SK-N-SH treated with all-trans-retinoic acid at 6 μM for 48 hours (cell line): ENCODE results near the gene CD63.

Experiments
- ARNTL ChIP-seq: fragments of 450-650 bp; formaldehyde crosslinking; IDR thresholded peaks from 2 replicates; pipeline ENCODE4 v1.5.0; 2020; ENCODE audit warnings: low read depth, mild to moderate bottlenecking, moderate library complexity, borderline replicate concordance
- CREB5 ChIP-seq: fragments of 250-450 bp; sonication (Bioruptor Pico); IDR thresholded peaks from 2 replicates; pipeline ENCODE4 v1.5.1; 2020; ENCODE audit warnings: low read depth, mild to moderate bottlenecking, moderate library complexity
- PATZ1 ChIP-seq: fragments of 250-450 bp; sonication (Bioruptor Pico); IDR thresholded peaks from 2 replicates; pipeline ENCODE4 v1.8.0; 2020; ENCODE audit warnings: mild to moderate bottlenecking, moderate library complexity, borderline replicate concordance
- SNAI2 ChIP-seq: fragments of 250-450 bp; sonication (Bioruptor Pico); IDR thresholded peaks from 2 replicates; pipeline ENCODE4 v1.5.0; 2020; ENCODE audit warnings: mild to moderate bottlenecking, moderate library complexity
- TCF4 ChIP-seq: fragments of 250-450 bp; sonication (Bioruptor Pico); IDR thresholded peaks from 2 replicates; pipeline ENCODE4 v1.8.0; 2021; ENCODE audit warnings: mild to moderate bottlenecking, moderate library complexity, borderline replicate concordance
- ZFP3 ChIP-seq: fragments of 250-450 bp; sonication (Bioruptor Pico); IDR thresholded peaks from 2 replicates; pipeline ENCODE4 v1.5.0; 2020; ENCODE audit warnings: mild to moderate bottlenecking, moderate library complexity
- ZNF8 ChIP-seq: fragments of 450-650 bp; formaldehyde crosslinking; IDR thresholded peaks from 2 replicates; pipeline ENCODE4 v1.5.0; 2020; ENCODE audit warnings: mild to moderate bottlenecking, moderate library complexity

- TF ChIP-seq ARNTL (CRISPR knock-in tag) = no peak
- TF ChIP-seq CREB5 (CRISPR knock-in tag) = no peak
- TF ChIP-seq ZFP3 = no peak
- no peak for TF ChIP-seq SNAI2 (CRISPR knock-in tag)
- TF ChIP-seq ZNF8 = no peak
- TF ChIP-seq PATZ1 (CRISPR knock-in tag) = no peak
- TF ChIP-seq TCF4 (CRISPR knock-in tag) = no peak
These were observed 42.9 kb upstream of the CD63 start for GRCh38 chr12:55771736-55772135.
